Endothelial cell (in vitro differentiated cells): ENCODE measurements around the gene RIC8A. TPM values are rescaled to one million over a fixed set of nuclear protein-coding genes. Genes with fewer than 3 reads are reported as not detected.

ENCODE experiments used
- DNase-seq: peaks from one replicate; pipeline ENCODE4 v3.0.0; 2021; ENCODE audit warnings: low spot score
- H3K27ac Mint-ChIP-seq: one replicate; pipeline ENCODE4 v1.8.0; 2021; ENCODE audit warnings: mixed read lengths, inconsistent platforms; ENCODE audit not compliant: unreplicated experiment
- H3K27me3 Mint-ChIP-seq: one replicate; pipeline ENCODE4 v1.8.0; 2021; ENCODE audit warnings: mild to moderate bottlenecking, moderate library complexity, mixed read lengths, inconsistent platforms; ENCODE audit not compliant: unreplicated experiment
- H3K36me3 Mint-ChIP-seq: one replicate; pipeline ENCODE4 v1.8.0; 2021; ENCODE audit warnings: mild to moderate bottlenecking, low read depth, mixed read lengths, inconsistent platforms; ENCODE audit not compliant: unreplicated experiment
- H3K4me1 Mint-ChIP-seq: one replicate; pipeline ENCODE4 v1.8.0; 2021; ENCODE audit warnings: mild to moderate bottlenecking, mixed read lengths, inconsistent platforms; ENCODE audit not compliant: unreplicated experiment
- H3K4me3 Mint-ChIP-seq: one replicate; pipeline ENCODE4 v1.8.0; 2021; ENCODE audit warnings: mild to moderate bottlenecking, mixed read lengths, inconsistent platforms; ENCODE audit not compliant: unreplicated experiment
- H3K9me3 Mint-ChIP-seq: one replicate; pipeline ENCODE4 v1.8.0; 2021; ENCODE audit warnings: mixed read lengths, inconsistent platforms; ENCODE audit not compliant: unreplicated experiment
- CTCF ChIP-seq: fragments of 200-600 bp; sonication (generic); IDR thresholded peaks from one replicate; pipeline ENCODE4 v1.5.0; 2021; ENCODE audit warnings: antibody characterized with exemption; ENCODE audit not compliant: unreplicated experiment
- total RNA-seq: library from RNA; stranded (reverse); fragmentation: NEBNext Ultra II Directional; extraction: Animal tissue kit (Norgen Biotek cat#: 25700); gene quantifications from one replicate; pipeline ENCODE4 v1.2.1, GENCODE V29; 2021; ENCODE audit not compliant: unreplicated experiment

RIC8A gene
- total RNA-seq, 1 donor from 2014 or later: 89.2 TPM

DNA sequence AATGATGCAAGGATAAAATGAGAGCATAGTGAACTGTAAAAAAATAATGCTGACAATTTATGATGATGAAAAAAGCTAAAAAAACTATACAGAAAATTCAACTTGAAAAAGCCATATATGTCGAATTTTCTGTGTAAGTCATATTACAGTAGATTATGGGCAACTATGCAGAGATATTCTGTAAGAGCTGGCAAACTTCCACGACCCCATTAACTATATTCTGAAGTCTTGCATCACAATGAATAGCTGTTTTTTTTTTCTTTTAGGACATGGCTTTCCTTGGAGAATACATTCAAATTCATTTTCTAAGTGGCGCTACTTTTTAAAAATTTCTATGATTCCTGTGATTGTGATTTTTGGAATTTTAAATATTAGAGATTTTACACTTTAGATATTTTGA, 47.7 kb downstream of the RIC8A start:
- Mint-ChIP-seq H3K27me3 (peaks cover 6% of the 10 kb centered on the region), H3K36me3 (peaks cover 29% of the 10 kb centered on the region), H3K9me3 (no peaks in the 10 kb centered on the region), H3K27ac (no peak overlapping the region), H3K4me3 (no peak overlapping the region), H3K4me1 (no peaks in the 10 kb centered on the region)
- DNase-seq: no peak
- no peak for TF ChIP-seq CTCF

GRCh38 chr11:255816-256215, 48.3 kb downstream of the RIC8A start:
- no peaks in the 10 kb centered on the region for H3K4me1 Mint-ChIP-seq
- no peak for TF ChIP-seq CTCF
- peaks cover 25% of the 10 kb centered on the region for H3K36me3 Mint-ChIP-seq
- H3K27me3 Mint-ChIP-seq: peaks cover 6% of the 10 kb centered on the region
- H3K27ac Mint-ChIP-seq: no peak overlapping the region
- DNase-seq: no peak
- no peak overlapping the region for H3K4me3 Mint-ChIP-seq
- H3K9me3 Mint-ChIP-seq: no peaks in the 10 kb centered on the region

- no peaks in the 10 kb centered on the region for H3K4me1 Mint-ChIP-seq
- DNase-seq: no peak
Measured at GRCh38 chr11:256952-257737, 49.6 kb downstream of the RIC8A start.

DNA sequence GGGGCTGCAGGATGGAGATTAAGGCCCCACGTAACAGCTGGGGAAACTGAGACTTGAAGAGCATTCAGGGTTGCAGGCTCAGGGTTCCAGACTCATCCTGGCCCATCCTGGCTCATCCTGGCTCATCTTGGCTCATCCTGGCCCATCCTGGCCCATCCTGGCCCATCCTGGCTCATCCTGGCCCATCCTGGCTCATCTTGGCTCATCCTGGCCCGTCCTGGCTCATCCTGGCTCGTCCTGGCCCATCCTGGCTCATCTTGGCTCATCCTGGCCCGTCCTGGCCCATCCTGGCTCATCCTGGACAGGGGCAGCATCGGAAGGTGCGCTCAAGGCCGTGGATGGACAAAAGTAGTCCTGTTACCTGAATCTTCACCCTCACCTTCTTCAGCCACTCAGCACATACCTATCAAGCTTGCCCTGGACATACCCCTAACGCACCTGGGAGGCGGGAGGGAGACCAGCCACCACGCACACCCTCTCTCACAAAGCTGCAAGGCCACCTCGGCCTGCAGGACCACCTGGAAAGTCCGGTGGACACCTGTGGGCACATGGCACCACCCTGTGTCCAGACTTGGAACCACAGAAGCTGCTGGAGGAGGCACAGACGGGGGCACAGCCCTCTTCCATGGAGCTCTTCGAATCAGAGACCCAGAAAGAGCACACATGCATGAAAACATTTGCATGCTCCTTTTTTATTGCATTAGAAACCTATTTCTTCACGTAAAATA, 50.4 kb downstream of the RIC8A start:
- DNase-seq: no peak
- Mint-ChIP-seq H3K36me3 (peaks cover 6% of the 10 kb centered on the region), H3K27me3 (peaks cover 6% of the 10 kb centered on the region), H3K4me3 (no peak overlapping the region), H3K27ac (no peak overlapping the region), H3K4me1 (no peaks in the 10 kb centered on the region), H3K9me3 (no peaks in the 10 kb centered on the region)
- no peak for TF ChIP-seq CTCF

More at GRCh38 chr11:256952-257737, 49.6 kb downstream of the RIC8A start:
- no peak overlapping the region for H3K27ac Mint-ChIP-seq
- H3K36me3 Mint-ChIP-seq: peaks cover 13% of the 10 kb centered on the region
- TF ChIP-seq CTCF: no peak
- peaks cover 6% of the 10 kb centered on the region for H3K27me3 Mint-ChIP-seq
- H3K9me3 Mint-ChIP-seq: no peaks in the 10 kb centered on the region
- H3K4me3 Mint-ChIP-seq: no peak overlapping the region

DNA sequence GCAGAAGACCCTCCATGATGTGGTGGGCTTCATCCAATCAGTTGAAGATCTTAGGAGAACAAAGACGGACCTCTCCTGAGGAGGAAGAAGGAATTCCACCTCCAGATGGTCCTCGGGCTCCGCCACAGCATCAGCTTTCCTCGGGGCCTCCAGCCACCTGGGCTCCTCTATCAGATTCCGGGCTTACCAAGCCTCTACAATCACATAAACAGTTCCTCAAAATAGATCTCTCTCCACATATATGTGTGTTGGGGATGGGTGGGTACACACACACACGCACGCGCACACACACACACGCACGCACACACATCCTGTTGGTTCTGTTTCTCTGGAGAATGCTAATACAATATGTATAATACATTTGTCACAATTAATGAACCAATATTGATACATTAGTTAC, 51.9 kb downstream of the RIC8A start:
- TF ChIP-seq CTCF: no peak
- Mint-ChIP-seq H3K36me3 (no peaks in the 10 kb centered on the region), H3K4me3 (no peak overlapping the region), H3K27ac (no peak overlapping the region), H3K9me3 (no peaks in the 10 kb centered on the region), H3K4me1 (no peaks in the 10 kb centered on the region), H3K27me3 (peaks cover 3% of the 10 kb centered on the region)
- no peak for DNase-seq
